Measurements from ENCODE around the gene BBIP1. TPM values are rescaled to one million over a fixed set of nuclear protein-coding genes. Genes with fewer than 3 reads are reported as not detected.

Gene BBIP1
- total and polyA plus RNA-seq, 9 of the 15 experiments (the other 6 are each of a cell fraction or from before 2014, with no cell fraction given): 5.2 to 31.0 (median 19.4) TPM

DNA sequence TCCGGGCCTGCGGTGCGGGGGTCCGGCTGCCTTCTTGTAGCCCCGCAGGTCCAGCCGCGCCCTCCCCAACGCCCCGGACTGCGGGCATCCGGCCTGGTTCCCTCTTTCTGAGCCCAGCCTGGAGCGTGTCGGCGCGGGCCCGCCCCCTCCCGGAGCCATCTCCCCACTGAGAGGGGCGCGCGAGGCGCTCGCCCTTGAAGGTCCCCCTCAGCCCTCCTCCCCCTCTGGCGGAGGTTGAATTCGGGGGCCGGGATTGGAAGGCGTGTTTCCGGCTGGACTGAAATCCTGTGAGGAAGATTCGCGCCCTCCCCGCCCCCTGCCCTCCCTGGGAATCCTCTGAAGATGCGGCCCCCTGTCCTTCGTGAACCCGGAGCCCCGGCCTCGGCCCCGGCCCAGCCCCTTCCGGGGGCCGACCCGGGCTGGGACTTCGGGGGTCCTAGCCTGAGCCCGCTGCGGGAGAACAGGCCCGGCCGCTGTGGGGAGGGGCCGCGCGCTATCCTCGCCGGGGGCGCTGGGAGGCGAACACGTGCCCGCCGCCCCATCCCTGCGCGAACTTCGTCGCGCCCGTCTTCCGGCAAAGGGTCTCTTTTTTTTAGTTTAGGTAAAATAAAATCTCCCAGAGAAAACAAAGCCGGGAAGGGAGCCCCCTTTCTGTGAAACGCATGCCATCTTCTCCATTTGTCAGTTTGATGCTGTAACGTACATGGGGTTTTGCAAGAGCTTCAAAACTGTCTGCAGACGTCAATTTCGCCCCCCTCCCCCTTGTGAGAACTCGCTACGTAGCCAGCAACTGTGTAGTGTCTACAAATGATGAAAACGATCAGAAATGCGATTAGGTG, 46.6 kb downstream of the BBIP1 start (continued):
- TF ChIP-seq, protein P1, sequence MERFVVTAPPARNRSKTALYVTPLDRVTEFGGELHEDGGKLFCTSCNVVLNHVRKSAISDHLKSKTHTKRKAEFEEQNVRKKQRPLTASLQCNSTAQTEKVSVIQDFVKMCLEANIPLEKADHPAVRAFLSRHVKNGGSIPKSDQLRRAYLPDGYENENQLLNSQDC (CRISPR knock-in tag; IDR thresholded peaks at IDR 0.05): no peak
- TF ChIP-seq ZNF253 (CRISPR knock-in tag; conservative IDR thresholded peaks at IDR 0.05): no peak
- TF ChIP-seq NFIX (CRISPR knock-in tag; IDR thresholded peaks at IDR 0.05; ENCODE audit: low read depth): no peak
- TF ChIP-seq U2AF2 (optimal IDR thresholded peaks at IDR 0.05; ENCODE audit: low read depth, low read length): no peak
- TF ChIP-seq, protein P2, sequence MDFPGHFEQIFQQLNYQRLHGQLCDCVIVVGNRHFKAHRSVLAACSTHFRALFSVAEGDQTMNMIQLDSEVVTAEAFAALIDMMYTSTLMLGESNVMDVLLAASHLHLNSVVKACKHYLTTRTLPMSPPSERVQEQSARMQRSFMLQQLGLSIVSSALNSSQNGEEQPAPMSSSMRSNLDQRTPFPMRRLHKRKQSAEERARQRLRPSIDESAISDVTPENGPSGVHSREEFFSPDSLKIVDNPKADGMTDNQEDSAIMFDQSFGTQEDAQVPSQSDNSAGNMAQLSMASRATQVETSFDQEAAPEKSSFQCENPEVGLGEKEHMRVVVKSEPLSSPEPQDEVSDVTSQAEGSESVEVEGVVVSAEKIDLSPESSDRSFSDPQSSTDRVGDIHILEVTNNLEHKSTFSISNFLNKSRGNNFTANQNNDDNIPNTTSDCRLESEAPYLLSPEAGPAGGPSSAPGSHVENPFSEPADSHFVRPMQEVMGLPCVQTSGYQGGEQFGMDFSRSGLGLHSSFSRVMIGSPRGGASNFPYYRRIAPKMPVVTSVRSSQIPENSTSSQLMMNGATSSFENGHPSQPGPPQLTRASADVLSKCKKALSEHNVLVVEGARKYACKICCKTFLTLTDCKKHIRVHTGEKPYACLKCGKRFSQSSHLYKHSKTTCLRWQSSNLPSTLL (IDR thresholded peaks at IDR 0.05): no peak
- no peak for TF ChIP-seq ZNF436 (CRISPR knock-in tag; IDR thresholded peaks at IDR 0.05)
- TF ChIP-seq, protein P3, sequence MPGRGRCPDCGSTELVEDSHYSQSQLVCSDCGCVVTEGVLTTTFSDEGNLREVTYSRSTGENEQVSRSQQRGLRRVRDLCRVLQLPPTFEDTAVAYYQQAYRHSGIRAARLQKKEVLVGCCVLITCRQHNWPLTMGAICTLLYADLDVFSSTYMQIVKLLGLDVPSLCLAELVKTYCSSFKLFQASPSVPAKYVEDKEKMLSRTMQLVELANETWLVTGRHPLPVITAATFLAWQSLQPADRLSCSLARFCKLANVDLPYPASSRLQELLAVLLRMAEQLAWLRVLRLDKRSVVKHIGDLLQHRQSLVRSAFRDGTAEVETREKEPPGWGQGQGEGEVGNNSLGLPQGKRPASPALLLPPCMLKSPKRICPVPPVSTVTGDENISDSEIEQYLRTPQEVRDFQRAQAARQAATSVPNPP (IDR thresholded peaks at IDR 0.05; ENCODE audit: borderline replicate concordance, insufficient read depth, insufficient read length): no peak
- TF ChIP-seq, protein P4, sequence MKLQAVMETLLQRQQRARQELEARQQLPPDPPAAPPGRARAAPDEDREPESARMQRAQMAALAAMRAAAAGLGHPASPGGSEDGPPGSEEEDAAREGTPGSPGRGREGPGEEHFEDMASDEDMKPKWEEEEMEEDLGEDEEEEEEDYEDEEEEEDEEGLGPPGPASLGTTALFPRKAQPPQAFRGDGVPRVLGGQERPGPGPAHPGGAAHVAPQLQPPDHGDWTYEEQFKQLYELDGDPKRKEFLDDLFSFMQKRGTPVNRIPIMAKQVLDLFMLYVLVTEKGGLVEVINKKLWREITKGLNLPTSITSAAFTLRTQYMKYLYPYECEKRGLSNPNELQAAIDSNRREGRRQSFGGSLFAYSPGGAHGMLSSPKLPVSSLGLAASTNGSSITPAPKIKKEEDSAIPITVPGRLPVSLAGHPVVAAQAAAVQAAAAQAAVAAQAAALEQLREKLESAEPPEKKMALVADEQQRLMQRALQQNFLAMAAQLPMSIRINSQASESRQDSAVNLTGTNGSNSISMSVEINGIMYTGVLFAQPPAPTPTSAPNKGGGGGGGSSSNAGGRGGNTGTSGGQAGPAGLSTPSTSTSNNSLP (IDR thresholded peaks at IDR 0.05; ENCODE audit: borderline replicate concordance, low read depth, low read length): no peak
- TF ChIP-seq ZFX (CRISPR knock-in tag; IDR thresholded peaks at IDR 0.05): peak; percentile 78
- TF ChIP-seq ZNF316 (IDR thresholded peaks at IDR 0.05): no peak
- peak; percentile 86 for TF ChIP-seq CEBPG (CRISPR knock-in tag; IDR thresholded peaks at IDR 0.05)
- peak; percentile 60 to 69 for TF ChIP-seq CEBPG (tag; conservative IDR thresholded peaks at IDR 0.05 in 1 of 2, IDR thresholded peaks at IDR 0.05 in 1 of 2)
- no peak for TF ChIP-seq ZNF695 (CRISPR knock-in tag; IDR thresholded peaks at IDR 0.05)
- TF ChIP-seq, protein P5, sequence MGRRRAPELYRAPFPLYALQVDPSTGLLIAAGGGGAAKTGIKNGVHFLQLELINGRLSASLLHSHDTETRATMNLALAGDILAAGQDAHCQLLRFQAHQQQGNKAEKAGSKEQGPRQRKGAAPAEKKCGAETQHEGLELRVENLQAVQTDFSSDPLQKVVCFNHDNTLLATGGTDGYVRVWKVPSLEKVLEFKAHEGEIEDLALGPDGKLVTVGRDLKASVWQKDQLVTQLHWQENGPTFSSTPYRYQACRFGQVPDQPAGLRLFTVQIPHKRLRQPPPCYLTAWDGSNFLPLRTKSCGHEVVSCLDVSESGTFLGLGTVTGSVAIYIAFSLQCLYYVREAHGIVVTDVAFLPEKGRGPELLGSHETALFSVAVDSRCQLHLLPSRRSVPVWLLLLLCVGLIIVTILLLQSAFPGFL (CRISPR knock-in tag; IDR thresholded peaks at IDR 0.05): no peak
- TF ChIP-seq MEIS2 (IDR thresholded peaks at IDR 0.05; ENCODE audit: partially characterized antibody): peak; percentile 74
- no peak for TF ChIP-seq TOE1 (IDR thresholded peaks at IDR 0.05; ENCODE audit: borderline replicate concordance)
- no peak for TF ChIP-seq TOE1 (CRISPR knock-in tag; IDR thresholded peaks at IDR 0.05; ENCODE audit: borderline replicate concordance, low read depth)
- no peak for TF ChIP-seq KLF1 (tag; IDR thresholded peaks at IDR 0.05)
- TF ChIP-seq, protein P6, sequence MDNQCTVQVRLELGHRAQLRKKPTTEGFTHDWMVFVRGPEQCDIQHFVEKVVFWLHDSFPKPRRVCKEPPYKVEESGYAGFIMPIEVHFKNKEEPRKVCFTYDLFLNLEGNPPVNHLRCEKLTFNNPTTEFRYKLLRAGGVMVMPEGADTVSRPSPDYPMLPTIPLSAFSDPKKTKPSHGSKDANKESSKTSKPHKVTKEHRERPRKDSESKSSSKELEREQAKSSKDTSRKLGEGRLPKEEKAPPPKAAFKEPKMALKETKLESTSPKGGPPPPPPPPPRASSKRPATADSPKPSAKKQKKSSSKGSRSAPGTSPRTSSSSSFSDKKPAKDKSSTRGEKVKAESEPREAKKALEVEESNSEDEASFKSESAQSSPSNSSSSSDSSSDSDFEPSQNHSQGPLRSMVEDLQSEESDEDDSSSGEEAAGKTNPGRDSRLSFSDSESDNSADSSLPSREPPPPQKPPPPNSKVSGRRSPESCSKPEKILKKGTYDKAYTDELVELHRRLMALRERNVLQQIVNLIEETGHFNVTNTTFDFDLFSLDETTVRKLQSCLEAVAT (IDR thresholded peaks at IDR 0.05): no peak

Measured in K562 (cell line).